SK-N-MC (cell line): ENCODE results near the gene ELOB.

Experiments used
- EZH2 ChIP-seq: fragments of 200-600 bp; sonication (generic); IDR thresholded peaks from one replicate; pipeline ENCODE4 v1.6.1; 2017; ENCODE audit warnings: antibody characterized with exemption
- FOXP2 ChIP-seq: optimal IDR thresholded peaks from 2 replicates; pipeline ENCODE3; 2011; ENCODE audit warnings: mild to moderate bottlenecking, moderate library complexity; ENCODE audit not compliant: insufficient read depth; ENCODE audit errors: extremely low read length, control extremely low read depth
- POLR2AphosphoS5 ChIP-seq: IDR thresholded peaks from 2 replicates; pipeline ENCODE4 v1.6.1; 2012; ENCODE audit warnings: mild to moderate bottlenecking, low read depth, low read length, borderline replicate concordance

GRCh38 chr16:2764718-2765117, 12.4 kb downstream of the ELOB start:
- no peak for TF ChIP-seq EZH2
- no peak for TF ChIP-seq POLR2AphosphoS5
- no peak for TF ChIP-seq FOXP2
